NOMO-1 treated with DMSO at 0.1 percent for 48 hours (cell line): ENCODE measurements around the gene TAOK1.

ENCODE experiments used
- DNase-seq: peaks from one replicate; lab custom pipeline; 2025; ENCODE audit not compliant: unreplicated experiment; lab: John Stamatoyannopoulos, UW

Gene TAOK1

DNA sequence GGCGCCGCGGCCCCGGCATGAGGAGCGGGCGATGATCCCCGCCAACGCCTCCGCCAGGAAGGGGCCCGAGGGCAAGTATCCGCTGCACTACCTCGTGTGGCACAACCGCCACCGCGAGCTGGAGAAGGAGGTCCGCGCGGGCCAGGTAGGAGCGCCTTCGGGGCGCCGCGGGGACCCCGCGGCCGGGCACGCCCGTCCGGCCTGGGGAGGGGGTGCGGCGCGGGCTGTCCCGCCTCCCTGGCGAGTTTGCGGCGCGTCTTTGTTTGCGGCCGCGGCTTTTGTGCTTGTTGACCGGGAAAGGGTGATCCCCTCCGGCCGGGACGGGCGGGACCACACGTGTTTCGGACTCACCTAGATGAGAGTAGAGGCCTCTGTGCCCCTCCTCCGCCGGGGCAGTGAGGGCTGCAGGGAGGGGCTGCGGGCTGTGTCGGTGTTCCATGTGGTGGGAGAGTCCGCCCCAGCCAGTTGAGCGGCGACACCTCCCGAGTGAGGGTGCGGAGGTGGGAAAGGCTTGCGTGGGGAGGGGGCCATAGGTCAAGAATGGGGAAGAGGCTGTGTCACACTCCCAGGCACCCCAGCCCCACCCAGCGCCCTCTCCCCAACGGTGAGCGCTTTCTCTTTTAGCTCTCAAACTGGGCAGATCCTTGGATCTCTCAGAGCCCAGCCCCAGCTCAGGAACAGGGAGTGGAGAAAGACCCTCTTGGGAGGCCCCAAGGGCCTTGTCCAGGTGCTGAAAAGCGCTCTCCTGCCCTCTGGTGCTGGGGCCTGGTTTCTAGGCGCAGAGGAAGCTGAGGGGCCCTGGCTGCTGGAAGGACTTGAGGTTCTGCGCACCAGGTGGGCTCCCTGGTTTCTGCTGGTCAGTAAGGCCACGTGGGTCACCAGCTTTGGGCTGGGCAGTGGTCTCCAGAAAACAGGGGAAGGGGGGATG is 203.7 kb downstream of the TAOK1 start:
- peak; percentile 15 for DNase-seq

DNA sequence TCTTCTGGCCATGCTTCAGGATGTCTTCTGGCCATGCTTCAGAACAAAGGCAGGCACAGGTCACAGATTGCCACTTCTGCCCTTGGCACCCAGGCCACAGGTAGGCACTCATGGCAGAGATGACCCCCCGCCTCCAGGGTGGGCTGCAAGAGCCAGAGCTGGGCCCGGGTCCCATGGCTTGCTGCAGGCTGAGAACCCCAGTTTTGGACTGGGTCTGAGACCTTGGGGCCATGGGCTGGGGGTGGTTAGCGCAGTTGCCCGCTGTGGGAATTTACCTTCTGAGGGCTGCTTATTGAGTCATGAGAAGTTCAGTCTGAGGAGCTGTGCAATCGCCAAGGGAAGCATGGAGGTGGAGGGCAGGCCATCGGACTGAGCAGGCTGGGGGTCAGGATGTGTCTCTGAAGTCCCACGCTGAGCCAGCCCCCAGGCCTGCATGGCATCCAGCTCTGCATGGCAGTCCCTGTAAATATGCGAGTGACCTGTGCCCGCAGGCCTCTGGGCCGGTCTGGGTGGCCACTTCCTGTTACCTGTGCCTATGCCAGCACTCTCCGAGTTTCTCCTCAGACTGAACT is 204.4 kb downstream of the TAOK1 start:
- DNase-seq = no peak

DNA sequence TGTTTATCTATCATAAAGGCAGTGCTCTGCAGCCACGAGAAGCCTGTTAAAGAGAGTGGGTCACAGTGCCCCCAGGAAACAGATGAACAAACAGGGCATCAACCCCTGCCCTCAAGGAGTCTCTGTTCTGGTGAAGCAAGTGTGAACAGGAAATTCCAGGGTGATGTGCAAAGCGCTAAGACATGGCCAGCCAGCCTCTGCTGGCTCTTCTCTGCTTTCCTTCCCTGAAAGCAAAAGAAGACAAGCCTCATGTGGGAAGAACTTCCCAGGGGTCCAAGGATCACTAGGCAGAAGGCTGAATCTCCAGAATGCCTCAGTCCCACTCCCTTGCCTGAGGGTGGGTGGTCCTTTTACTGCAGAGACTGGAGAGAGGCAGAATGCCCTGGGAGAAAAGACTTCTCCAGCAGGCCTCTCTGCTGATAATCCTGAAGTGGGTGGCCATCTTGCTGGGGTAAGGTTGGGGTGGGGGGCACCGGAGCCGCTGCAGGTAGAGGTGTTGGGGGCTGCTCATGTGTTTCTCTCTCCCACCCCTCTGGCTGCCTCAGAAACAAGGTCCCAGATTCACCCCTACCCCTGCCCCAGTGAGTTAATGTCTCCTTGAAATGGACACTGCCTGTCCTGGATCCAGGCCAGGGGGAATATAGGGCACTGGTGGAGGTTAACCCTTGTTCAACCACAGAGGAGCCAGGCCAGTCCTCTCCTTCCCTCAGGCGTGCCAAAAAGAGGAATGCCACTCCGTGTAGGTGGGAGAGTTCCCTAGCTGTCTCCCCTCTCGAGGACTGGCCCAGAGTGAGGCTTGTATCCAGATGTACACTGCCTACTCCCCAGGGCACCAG is 205.2 kb downstream of the TAOK1 start:
- DNase-seq = no peak

DNA sequence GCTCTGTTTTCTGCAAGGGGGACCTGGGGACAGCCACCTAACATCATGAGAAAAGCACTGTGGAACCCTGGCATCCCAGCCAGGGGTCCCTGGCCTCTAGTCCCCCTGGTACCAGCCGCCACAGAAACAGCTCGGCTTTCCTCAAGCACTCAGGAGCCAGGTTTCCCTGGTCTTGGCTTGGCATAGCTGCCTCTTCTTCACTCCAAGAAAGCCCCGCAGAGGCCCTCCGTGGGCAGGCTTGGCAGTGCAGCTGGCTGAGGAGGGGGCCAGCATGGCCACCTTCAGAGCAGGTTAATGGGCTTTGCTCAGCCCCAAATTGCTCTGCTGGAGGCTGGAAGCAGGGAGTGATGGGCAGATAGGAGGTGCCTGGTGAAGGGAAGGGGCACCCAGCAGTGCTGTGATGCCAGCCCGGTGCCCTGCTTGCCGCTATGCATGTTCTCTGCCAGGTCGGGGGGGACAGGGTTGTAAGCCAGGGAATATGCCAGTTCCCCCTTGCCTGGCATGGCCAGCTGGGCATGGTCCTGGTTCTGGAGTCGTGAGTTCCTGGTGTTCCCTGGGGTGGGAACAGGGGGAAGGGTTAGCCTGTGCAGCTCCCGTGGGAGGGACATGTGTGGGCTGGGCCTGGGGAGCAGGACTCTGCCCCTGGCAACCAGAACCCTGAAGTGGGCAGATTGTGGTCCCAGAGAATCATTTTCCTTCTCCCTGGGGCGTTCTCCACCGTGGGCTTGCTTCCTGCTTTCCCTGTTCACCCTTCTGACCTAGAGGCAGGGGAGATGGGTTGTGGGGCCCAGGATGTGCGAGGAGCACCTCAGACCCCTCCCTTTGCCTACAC is 206.0 kb downstream of the TAOK1 start:
- DNase-seq = no peak

DNA sequence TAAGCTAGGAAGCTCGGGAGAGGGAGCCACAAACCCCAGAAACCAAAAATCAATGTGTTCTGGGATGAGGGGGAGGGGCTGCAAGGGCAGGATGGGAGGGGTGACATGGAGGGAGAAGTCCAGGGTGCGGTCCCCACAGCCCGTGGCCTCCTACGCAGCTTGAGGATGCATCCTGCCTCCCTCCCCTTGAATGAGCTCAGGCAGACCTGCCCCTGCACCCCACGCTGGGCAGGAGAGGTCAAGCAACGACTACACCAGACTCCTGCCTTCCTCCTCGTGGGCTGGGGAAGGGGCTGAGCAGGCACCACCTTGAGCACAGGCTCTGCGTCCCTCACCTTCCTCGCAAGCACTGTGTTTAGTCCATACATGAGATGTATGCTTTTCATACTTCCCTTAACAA is 206.6 kb downstream of the TAOK1 start:
- no peak for DNase-seq

DNA sequence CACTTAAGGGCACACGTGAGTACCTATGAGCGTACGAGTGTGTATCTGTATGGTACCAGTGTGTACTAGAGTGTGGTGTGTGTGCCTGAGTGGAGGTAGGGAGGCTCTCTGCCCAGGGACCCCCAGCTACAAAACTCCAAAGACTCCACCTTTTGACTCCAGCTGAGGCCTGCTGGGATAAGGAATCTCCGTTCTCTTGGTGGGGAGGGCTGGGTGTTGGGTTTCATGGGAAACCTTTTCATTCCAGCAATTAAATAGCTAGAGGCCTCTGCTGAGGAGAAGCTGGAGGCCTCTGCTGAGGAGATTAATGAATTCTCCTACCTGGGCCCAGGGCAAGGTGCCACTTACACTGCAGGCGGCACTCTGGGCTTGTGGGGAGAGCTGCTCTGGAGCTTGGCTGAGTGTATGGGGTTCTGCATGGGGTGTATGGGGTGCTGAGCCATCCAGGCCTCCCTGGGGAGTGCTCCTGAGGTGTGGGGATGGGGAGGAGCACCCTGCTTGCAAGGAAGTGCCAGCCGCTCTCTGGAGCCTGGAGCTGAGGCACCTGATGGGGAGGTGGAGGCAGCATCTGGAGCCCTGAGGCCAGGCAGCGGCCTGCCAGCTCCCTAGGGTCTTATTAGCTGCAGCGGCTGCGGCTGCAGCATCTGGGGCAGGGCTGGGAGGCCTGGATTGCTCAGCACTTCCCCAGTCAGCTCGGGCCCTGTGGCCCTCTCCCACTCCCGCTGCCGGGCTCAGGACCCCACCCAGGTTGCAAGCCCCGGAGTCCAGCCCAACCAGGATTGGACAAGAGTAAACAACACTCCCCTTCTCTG is 207.4 kb downstream of the TAOK1 start:
- no peak for DNase-seq
